ENCODE results near the gene NUBPL.

The NUBPL gene

DNA sequence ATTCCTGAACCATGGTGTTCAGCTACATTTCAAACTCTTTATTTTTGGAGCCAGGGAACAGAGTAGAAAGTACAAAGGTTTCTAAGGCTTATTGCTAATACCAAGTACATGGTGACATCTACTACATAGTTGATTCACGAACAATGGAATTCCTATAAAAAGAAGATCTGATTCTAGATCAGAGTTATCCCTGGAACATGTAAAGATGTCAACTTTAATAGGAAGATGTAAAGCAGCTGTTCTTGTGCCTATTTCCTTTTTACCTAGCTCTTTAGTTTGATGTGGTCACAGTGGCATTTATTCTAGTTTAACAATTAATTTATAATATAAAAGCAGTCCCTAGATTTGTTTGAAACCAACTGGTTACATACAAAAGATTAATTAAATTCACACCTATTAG, 99.5 kb downstream of the NUBPL start:
- H3K4me1 ChIP-seq (ENCODE audit: control insufficient read depth, insufficient read depth, low read length, unreplicated experiment) = no peaks in the 10 kb centered on the region
- no peaks in the 10 kb centered on the region for H3K79me2 ChIP-seq (ENCODE audit: control insufficient read depth, insufficient read depth, low read length, unreplicated experiment)
- H3K27me3 ChIP-seq (ENCODE audit: insufficient read depth, low read length) = no peaks in the 10 kb centered on the region
- no peaks in the 10 kb centered on the region for H3K36me3 ChIP-seq (ENCODE audit: insufficient read depth, low read length)
- no peak overlapping the region for H3K4me3 ChIP-seq (ENCODE audit: low read depth, low read length)
- H2AFZ ChIP-seq (ENCODE audit: low read length, unreplicated experiment) = no peak overlapping the region
- no peak overlapping the region for H3K27ac ChIP-seq (ENCODE audit: low read depth, low read length)

DNA sequence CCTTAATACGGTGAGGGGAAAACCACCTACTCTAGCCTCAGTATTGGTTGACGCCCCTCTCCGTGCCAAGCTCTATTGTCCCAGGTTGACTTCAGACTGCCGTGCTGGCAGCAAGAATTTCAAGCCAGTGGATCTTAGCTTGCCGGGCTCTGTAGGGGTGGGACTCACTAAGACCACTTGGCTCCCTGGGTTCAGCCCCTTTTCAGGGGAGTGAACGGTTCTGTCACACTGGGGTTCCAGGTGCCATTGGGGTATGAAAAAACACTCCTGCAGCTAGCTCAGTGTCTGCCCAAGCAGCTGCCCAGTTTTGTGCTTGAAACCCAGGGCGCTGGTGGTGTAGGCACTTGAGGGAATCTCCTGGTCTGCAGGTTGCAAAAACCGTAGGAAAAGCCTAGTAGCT, 107.1 kb downstream of the NUBPL start:
- Histone ChIP-seq H3K36me3 (ENCODE audit: insufficient read depth, low read length) (no peaks in the 10 kb centered on the region), H3K27ac (ENCODE audit: low read depth, low read length) (no peak overlapping the region), H3K27me3 (ENCODE audit: insufficient read depth, low read length) (no peaks in the 10 kb centered on the region), H3K4me1 (ENCODE audit: control insufficient read depth, insufficient read depth, low read length, unreplicated experiment) (no peaks in the 10 kb centered on the region), H2AFZ (ENCODE audit: low read length, unreplicated experiment) (no peak overlapping the region), H3K4me3 (ENCODE audit: low read depth, low read length) (no peak overlapping the region), H3K79me2 (ENCODE audit: control insufficient read depth, insufficient read depth, low read length, unreplicated experiment) (no peaks in the 10 kb centered on the region)

DNA sequence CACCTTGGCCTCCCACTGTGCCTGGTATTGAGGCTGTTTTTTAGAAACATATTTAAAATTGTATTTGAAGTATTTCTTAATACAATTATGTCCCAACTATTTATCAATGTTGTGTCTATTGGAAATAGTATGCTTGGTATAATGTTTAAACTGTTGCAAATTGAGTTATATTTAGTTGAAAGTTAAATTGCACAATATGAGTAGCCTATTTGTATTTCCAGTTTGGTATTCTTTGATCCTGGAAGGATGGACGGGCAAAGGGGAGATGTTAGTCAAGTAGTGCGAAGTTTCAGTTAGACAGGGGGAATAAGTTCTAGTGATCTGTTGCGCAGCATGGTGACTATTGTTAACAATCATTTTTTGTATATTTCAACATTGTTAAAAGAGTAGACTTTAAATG, 111.5 kb downstream of the NUBPL start:
- H3K79me2 ChIP-seq (ENCODE audit: control insufficient read depth, insufficient read depth, low read length, unreplicated experiment) = no peaks in the 10 kb centered on the region
- H3K4me1 ChIP-seq (ENCODE audit: control insufficient read depth, insufficient read depth, low read length, unreplicated experiment) = no peaks in the 10 kb centered on the region
- peaks cover 2% of the 10 kb centered on the region; the same call in 1 of the 2 replicates for H3K36me3 ChIP-seq (ENCODE audit: insufficient read depth, low read length)

DNA sequence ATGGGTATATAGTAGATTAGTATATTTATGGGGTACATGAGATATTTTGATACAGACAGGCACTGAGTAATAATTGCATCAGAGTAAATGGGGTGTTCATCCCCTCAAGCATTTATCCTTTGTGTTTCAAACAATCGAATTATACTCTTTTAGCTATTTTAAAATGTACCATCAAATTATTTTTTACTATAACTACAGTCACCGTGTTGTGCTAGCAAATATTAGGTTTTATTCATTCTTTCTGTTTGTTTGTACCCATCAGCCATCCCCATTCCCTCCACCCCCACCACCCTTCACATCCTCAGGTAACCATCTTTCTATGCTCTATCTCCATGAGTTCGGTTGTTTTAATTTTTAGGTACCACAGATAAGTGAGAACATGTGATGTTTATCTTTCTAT, 115.8 kb downstream of the NUBPL start:
- Histone ChIP-seq H2AFZ (ENCODE audit: low read length, unreplicated experiment) (no peak overlapping the region), H3K79me2 (ENCODE audit: control insufficient read depth, insufficient read depth, low read length, unreplicated experiment) (no peaks in the 10 kb centered on the region), H3K4me1 (ENCODE audit: control insufficient read depth, insufficient read depth, low read length, unreplicated experiment) (no peaks in the 10 kb centered on the region), H3K27me3 (ENCODE audit: insufficient read depth, low read length) (no peaks in the 10 kb centered on the region), H3K27ac (ENCODE audit: low read depth, low read length) (no peak overlapping the region), H3K36me3 (ENCODE audit: insufficient read depth, low read length) (peaks cover 2% of the 10 kb centered on the region), H3K4me3 (ENCODE audit: low read depth, low read length) (no peak overlapping the region)

More for the DNA sequence above, 111.5 kb downstream of the NUBPL start:
- Histone ChIP-seq H3K27ac (ENCODE audit: low read depth, low read length) (no peak overlapping the region), H2AFZ (ENCODE audit: low read length, unreplicated experiment) (no peak overlapping the region), H3K4me3 (ENCODE audit: low read depth, low read length) (no peak overlapping the region), H3K27me3 (ENCODE audit: insufficient read depth, low read length) (no peaks in the 10 kb centered on the region)

DNA sequence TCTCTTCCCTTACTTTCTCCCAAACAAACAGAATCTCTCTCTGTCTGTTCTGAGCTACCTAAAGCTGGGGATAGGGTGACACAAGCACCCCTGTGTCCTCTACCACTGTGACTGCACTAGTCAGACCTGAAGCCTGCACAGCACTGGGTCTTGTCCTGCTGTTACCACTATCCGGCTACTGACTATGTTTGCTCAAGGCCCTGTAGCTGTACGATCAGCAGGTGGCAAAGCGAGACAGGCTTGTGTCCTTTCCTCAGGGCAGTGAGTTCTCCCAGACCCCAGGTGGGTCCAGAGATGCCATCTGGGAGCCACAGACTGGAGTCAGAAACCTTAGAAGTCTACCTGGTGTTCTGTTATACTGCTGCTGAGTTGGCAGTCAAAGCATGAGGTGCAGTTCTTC, 116.4 kb downstream of the NUBPL start:
- Histone ChIP-seq H3K4me1 (ENCODE audit: control insufficient read depth, insufficient read depth, low read length, unreplicated experiment) (no peaks in the 10 kb centered on the region), H2AFZ (ENCODE audit: low read length, unreplicated experiment) (no peak overlapping the region)

DNA sequence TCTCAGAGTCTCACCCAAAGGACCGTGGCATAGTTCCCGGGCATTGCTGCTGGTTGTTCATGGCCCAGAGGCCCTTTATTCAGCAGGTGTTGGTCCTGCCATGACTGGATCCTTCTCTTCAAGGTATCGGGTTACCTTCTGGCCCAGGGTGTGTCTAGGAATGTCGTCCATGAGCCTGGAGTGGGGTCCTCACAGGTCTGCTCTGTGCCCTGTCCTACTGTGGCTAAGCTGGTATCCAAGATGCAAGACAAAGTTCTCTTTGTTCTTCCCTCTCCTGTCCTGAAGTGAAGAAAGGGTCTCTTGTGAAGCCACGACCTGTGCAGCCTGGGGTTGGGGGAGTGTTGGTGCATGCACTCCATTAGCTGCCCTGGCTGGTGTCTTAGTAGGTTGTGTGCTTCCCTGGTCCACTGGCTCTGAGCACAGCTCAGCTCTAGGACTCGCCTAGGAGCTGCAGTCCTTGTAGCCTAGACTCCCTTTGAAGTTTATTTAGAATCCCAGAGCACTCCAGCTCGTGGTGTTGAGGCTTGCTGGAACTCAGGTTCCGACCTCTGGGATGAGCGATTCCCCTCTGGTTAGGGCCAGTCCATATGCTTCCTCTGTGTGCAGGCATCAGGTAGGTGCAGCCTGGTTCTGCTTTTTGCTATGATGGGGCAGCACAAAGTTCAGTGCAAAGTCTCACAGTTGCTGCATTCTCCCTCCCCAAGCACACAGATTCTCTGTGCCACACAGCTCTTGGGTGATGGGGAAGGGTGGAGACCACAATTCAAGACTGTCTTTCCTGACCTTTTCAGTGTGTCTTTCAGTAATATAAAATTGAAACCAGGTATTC, 117.4 kb downstream of the NUBPL start:
- H3K27ac ChIP-seq (ENCODE audit: low read depth, low read length) = no peak overlapping the region
- H3K4me1 ChIP-seq (ENCODE audit: control insufficient read depth, insufficient read depth, low read length, unreplicated experiment) = no peaks in the 10 kb centered on the region
- no peaks in the 10 kb centered on the region for H3K27me3 ChIP-seq (ENCODE audit: insufficient read depth, low read length)
- H3K36me3 ChIP-seq (ENCODE audit: insufficient read depth, low read length) = peaks cover 2% of the 10 kb centered on the region
- no peaks in the 10 kb centered on the region for H3K79me2 ChIP-seq (ENCODE audit: control insufficient read depth, insufficient read depth, low read length, unreplicated experiment)
- H3K4me3 ChIP-seq (ENCODE audit: low read depth, low read length) = no peak overlapping the region
- no peak overlapping the region for H2AFZ ChIP-seq (ENCODE audit: low read length, unreplicated experiment)

More for the DNA sequence above, 116.4 kb downstream of the NUBPL start:
- Histone ChIP-seq H3K36me3 (ENCODE audit: insufficient read depth, low read length) (peaks cover 2% of the 10 kb centered on the region), H3K79me2 (ENCODE audit: control insufficient read depth, insufficient read depth, low read length, unreplicated experiment) (no peaks in the 10 kb centered on the region), H3K27me3 (ENCODE audit: insufficient read depth, low read length) (no peaks in the 10 kb centered on the region), H3K4me3 (ENCODE audit: low read depth, low read length) (no peak overlapping the region), H3K27ac (ENCODE audit: low read depth, low read length) (no peak overlapping the region)

DNA sequence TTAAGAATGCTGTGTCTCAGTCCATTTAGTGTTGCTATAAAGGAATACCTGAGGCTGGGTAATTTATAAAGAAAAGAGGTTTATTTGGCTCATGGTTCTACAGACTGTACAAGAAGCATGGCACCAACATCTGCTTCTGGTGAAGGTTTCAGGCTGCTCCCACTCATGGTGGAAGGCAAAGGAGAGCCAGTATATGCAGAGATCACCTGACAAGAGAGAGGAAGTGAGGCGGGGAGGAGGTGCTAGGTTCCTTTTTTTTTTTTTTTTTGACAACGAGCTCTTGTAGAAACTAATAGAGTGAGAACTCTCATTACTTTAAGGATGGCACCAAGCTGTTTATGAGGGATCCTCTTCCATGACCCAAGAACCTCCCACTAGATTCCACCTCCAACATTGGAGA, 121.6 kb downstream of the NUBPL start:
- Histone ChIP-seq H3K27me3 (ENCODE audit: insufficient read depth, low read length) (no peaks in the 10 kb centered on the region), H3K36me3 (ENCODE audit: insufficient read depth, low read length) (no peaks in the 10 kb centered on the region; the same call in 1 of the 2 replicates), H2AFZ (ENCODE audit: low read length, unreplicated experiment) (no peak overlapping the region), H3K27ac (ENCODE audit: low read depth, low read length) (no peak overlapping the region), H3K79me2 (ENCODE audit: control insufficient read depth, insufficient read depth, low read length, unreplicated experiment) (no peaks in the 10 kb centered on the region), H3K4me1 (ENCODE audit: control insufficient read depth, insufficient read depth, low read length, unreplicated experiment) (no peaks in the 10 kb centered on the region), H3K4me3 (ENCODE audit: low read depth, low read length) (no peak overlapping the region)

DNA sequence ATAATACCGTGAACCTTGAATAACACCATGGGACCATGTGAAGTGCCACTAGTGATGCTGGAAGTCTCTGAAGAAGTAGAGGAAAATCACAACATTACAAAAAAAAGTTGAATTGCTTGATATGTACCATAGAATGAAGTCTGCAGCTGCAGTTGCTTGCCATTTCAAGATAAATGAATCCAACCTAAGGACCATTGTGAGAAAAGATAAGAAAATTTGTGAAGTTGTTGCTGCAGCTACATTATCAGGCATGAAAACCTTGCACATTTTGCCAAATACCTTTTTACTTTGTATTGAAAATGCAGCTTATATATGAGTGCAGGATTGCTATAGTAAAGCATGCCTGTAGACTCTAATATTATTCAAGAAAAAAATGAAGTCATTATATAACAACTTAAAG, 126.5 kb downstream of the NUBPL start:
- Histone ChIP-seq H3K79me2 (ENCODE audit: control insufficient read depth, insufficient read depth, low read length, unreplicated experiment) (no peaks in the 10 kb centered on the region), H3K27me3 (ENCODE audit: insufficient read depth, low read length) (no peaks in the 10 kb centered on the region), H3K4me3 (ENCODE audit: low read depth, low read length) (no peak overlapping the region), H3K27ac (ENCODE audit: low read depth, low read length) (no peak overlapping the region), H3K36me3 (ENCODE audit: insufficient read depth, low read length) (no peaks in the 10 kb centered on the region; the same call in 1 of the 2 replicates), H3K4me1 (ENCODE audit: control insufficient read depth, insufficient read depth, low read length, unreplicated experiment) (no peaks in the 10 kb centered on the region), H2AFZ (ENCODE audit: low read length, unreplicated experiment) (no peak overlapping the region)

DNA sequence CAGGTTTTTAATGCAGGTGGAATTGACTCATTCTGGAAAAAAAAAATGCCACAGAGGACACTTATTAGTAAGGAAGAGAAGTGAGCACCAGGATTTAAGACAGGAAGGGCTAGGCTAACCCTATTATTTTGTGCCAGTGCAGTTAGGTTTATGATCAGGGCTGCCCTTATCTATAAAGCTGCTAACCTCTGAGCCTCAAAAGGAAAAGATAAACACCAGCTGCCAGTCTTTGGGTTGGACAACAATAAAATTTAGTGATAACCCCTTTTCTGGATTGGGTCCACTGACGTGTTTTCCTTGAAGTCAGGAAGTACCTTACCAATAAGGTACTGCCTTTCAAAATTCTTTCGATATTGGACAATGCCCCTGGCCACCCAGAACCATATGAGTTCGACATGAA, 128.9 kb downstream of the NUBPL start:
- Histone ChIP-seq H3K79me2 (ENCODE audit: control insufficient read depth, insufficient read depth, low read length, unreplicated experiment) (no peaks in the 10 kb centered on the region), H3K36me3 (ENCODE audit: insufficient read depth, low read length) (no peaks in the 10 kb centered on the region), H2AFZ (ENCODE audit: low read length, unreplicated experiment) (no peak overlapping the region), H3K27me3 (ENCODE audit: insufficient read depth, low read length) (no peaks in the 10 kb centered on the region), H3K27ac (ENCODE audit: low read depth, low read length) (no peak overlapping the region), H3K4me3 (ENCODE audit: low read depth, low read length) (no peak overlapping the region), H3K4me1 (ENCODE audit: control insufficient read depth, insufficient read depth, low read length, unreplicated experiment) (no peaks in the 10 kb centered on the region)

DNA sequence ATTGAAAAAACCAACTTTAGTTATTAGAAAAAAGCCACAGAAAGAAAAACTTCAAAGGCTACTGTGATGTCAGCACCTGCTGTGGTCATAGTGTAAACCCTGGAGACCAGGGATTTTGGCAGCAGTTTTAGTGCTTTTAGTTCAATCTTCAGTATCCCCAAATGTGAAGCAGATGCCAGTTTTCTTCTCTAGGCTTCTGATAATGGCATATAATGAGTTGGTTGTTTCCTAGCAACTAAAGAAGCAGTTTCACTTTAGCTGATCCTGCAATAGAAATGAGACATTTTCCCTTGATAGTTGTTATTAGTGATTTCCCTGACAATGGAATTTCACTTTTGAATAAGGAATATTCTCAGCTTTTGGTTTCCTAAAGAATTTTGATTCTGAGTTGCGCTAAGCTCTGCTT, 131.2 kb downstream of the NUBPL start:
- H3K79me2 ChIP-seq (ENCODE audit: control insufficient read depth, insufficient read depth, low read length, unreplicated experiment) = no peaks in the 10 kb centered on the region
- no peak overlapping the region for H3K27ac ChIP-seq (ENCODE audit: low read depth, low read length)
- H3K36me3 ChIP-seq (ENCODE audit: insufficient read depth, low read length) = no peaks in the 10 kb centered on the region
- H3K4me1 ChIP-seq (ENCODE audit: control insufficient read depth, insufficient read depth, low read length, unreplicated experiment) = no peaks in the 10 kb centered on the region
- no peak overlapping the region for H2AFZ ChIP-seq (ENCODE audit: low read length, unreplicated experiment)
- H3K27me3 ChIP-seq (ENCODE audit: insufficient read depth, low read length) = no peaks in the 10 kb centered on the region
- peak overlapping the region; percentile 17; the same call in 1 of the 2 replicates for H3K4me3 ChIP-seq (ENCODE audit: low read depth, low read length)

DNA sequence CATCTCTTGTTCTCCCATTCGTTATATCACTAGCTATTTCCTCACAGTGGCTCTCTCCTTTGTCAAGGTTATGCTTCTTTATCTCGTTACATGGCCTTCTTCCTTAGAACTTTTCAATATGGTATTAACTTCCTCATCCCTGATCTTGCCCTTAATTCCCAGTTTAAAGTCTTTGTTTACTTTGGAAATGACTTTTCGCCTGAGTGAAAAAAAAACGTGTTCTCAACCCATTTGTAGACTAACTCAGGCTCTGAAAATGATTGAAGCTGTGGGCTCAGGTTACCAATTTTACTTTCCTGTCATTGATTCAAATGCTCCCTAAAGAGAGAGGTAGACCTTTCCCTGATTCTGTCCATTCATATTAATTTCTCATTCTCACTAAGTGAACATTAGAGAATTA, 135.2 kb downstream of the NUBPL start:
- H3K36me3 ChIP-seq (ENCODE audit: insufficient read depth, low read length) = no peaks in the 10 kb centered on the region
- H2AFZ ChIP-seq (ENCODE audit: low read length, unreplicated experiment) = no peak overlapping the region
- no peaks in the 10 kb centered on the region for H3K4me1 ChIP-seq (ENCODE audit: control insufficient read depth, insufficient read depth, low read length, unreplicated experiment)
- no peaks in the 10 kb centered on the region for H3K27me3 ChIP-seq (ENCODE audit: insufficient read depth, low read length)
- no peaks in the 10 kb centered on the region for H3K79me2 ChIP-seq (ENCODE audit: control insufficient read depth, insufficient read depth, low read length, unreplicated experiment)
- H3K27ac ChIP-seq (ENCODE audit: low read depth, low read length) = no peak overlapping the region
- H3K4me3 ChIP-seq (ENCODE audit: low read depth, low read length) = no peak overlapping the region
